Osteocyte (in vitro differentiated cells): ENCODE results near the gene ARHGEF37. TPM values are rescaled to one million over a fixed set of nuclear protein-coding genes. Genes with fewer than 3 reads are reported as not detected.
"Not testable (repeated sequence)": the region's sequence is repeated elsewhere in the genome, so short reads cannot be mapped to it uniquely, and the experiment has no call there.

ENCODE experiments used
- DNase-seq: peaks from one replicate; pipeline ENCODE4 v3.0.0; 2021; ENCODE audit warnings: mixed read lengths; ENCODE audit not compliant: unreplicated experiment; ENCODE audit errors: extremely low spot score
- H3K27ac Mint-ChIP-seq: one replicate; pipeline ENCODE4 v1.8.0; 2021; ENCODE audit warnings: mild to moderate bottlenecking, mixed read lengths; ENCODE audit not compliant: unreplicated experiment
- H3K27me3 Mint-ChIP-seq: one replicate; pipeline ENCODE4 v1.8.0; 2021; ENCODE audit warnings: mixed read lengths; ENCODE audit not compliant: unreplicated experiment
- H3K36me3 Mint-ChIP-seq: one replicate; pipeline ENCODE4 v1.8.0; 2021; ENCODE audit warnings: mixed read lengths; ENCODE audit not compliant: unreplicated experiment
- H3K4me1 Mint-ChIP-seq: one replicate; pipeline ENCODE4 v1.8.0; 2021; ENCODE audit warnings: mixed read lengths; ENCODE audit not compliant: unreplicated experiment
- H3K4me3 Mint-ChIP-seq: one replicate; pipeline ENCODE4 v1.8.0; 2021; ENCODE audit warnings: mild to moderate bottlenecking, moderate library complexity, mixed read lengths; ENCODE audit not compliant: unreplicated experiment
- H3K9me3 Mint-ChIP-seq: one replicate; pipeline ENCODE4 v1.8.0; 2021; ENCODE audit warnings: mixed read lengths; ENCODE audit not compliant: unreplicated experiment
- total RNA-seq: library from RNA; stranded (reverse); gene quantifications from 2 replicates; pipeline ENCODE4 v1.2.1, GENCODE V29; 2021
- TF ChIP-seq, protein P1 (sequence below): fragments of 200-600 bp; sonication (generic); IDR thresholded peaks from 2 replicates; pipeline ENCODE4 v1.5.0; 2021; ENCODE audit warnings: antibody characterized with exemption, mild to moderate bottlenecking, moderate library complexity

Gene ARHGEF37
- total RNA-seq, 1 donor from 2014 or later = 8.9 TPM

- no peaks in the 10 kb centered on the region for H3K27me3 Mint-ChIP-seq
- no peaks in the 10 kb centered on the region for H3K9me3 Mint-ChIP-seq
- H3K4me1 Mint-ChIP-seq = peaks cover 47% of the 10 kb centered on the region
- peak overlapping the region; percentile 39 for H3K27ac Mint-ChIP-seq
- DNase-seq = no peak
- H3K36me3 Mint-ChIP-seq = peaks cover 15% of the 10 kb centered on the region
- TF ChIP-seq, protein P1, sequence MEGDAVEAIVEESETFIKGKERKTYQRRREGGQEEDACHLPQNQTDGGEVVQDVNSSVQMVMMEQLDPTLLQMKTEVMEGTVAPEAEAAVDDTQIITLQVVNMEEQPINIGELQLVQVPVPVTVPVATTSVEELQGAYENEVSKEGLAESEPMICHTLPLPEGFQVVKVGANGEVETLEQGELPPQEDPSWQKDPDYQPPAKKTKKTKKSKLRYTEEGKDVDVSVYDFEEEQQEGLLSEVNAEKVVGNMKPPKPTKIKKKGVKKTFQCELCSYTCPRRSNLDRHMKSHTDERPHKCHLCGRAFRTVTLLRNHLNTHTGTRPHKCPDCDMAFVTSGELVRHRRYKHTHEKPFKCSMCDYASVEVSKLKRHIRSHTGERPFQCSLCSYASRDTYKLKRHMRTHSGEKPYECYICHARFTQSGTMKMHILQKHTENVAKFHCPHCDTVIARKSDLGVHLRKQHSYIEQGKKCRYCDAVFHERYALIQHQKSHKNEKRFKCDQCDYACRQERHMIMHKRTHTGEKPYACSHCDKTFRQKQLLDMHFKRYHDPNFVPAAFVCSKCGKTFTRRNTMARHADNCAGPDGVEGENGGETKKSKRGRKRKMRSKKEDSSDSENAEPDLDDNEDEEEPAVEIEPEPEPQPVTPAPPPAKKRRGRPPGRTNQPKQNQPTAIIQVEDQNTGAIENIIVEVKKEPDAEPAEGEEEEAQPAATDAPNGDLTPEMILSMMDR = no peak
- H3K4me3 Mint-ChIP-seq = no peak overlapping the region
Observed at GRCh38 chr5:149594206-149594895, 13.1 kb downstream of the ARHGEF37 start.

- not testable (repeated sequence) for DNase-seq, H3K4me3 Mint-ChIP-seq, H3K9me3 Mint-ChIP-seq, H3K27me3 Mint-ChIP-seq
- H3K27ac Mint-ChIP-seq = peak overlapping the region; percentile 39
- peaks cover 44% of the 10 kb centered on the region for H3K4me1 Mint-ChIP-seq
- peaks cover 13% of the 10 kb centered on the region for H3K36me3 Mint-ChIP-seq
Observed at GRCh38 chr5:149595105-149595504, 13.8 kb downstream of the ARHGEF37 start.

GRCh38 chr5:149596712-149597111, 15.4 kb downstream of the ARHGEF37 start:
- Mint-ChIP-seq H3K36me3 (peaks cover 22% of the 10 kb centered on the region), H3K9me3 (no peaks in the 10 kb centered on the region), H3K27ac (peak overlapping the region; percentile 81), H3K4me3 (no peak overlapping the region), H3K27me3 (no peaks in the 10 kb centered on the region), H3K4me1 (peaks cover 44% of the 10 kb centered on the region)
- no peak for DNase-seq
- TF ChIP-seq, protein P1 = no peak

DNA sequence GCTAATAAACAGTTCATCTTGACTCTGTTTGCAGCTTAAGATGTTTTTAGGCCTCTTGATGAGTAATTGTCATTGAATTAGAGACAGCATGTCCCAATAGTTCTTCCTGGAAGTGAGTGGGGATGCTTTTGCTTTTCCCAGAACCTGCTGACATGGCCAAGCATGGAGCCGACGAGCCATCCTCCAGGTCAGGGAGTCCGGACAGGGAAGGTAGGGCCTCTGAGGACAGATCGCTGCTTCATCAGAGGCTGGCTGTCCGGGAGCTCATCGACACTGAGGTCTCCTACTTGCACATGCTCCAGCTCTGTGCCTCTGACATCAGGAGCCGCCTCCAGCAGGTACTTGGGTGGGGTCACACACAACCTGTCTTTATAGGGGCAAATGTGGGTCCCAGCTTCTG, 16.3 kb downstream of the ARHGEF37 start:
- no peak for DNase-seq
- Mint-ChIP-seq H3K4me1 (peaks cover 38% of the 10 kb centered on the region), H3K4me3 (no peak overlapping the region), H3K27ac (no peak overlapping the region), H3K9me3 (no peaks in the 10 kb centered on the region), H3K27me3 (no peaks in the 10 kb centered on the region), H3K36me3 (peaks cover 20% of the 10 kb centered on the region)
- TF ChIP-seq, protein P1 = no peak

- peak overlapping the region; percentile 29 for H3K27ac Mint-ChIP-seq
- H3K4me3 Mint-ChIP-seq, H3K27me3 Mint-ChIP-seq, DNase-seq, H3K9me3 Mint-ChIP-seq: not testable (repeated sequence)
- peaks cover 36% of the 10 kb centered on the region for H3K4me1 Mint-ChIP-seq
- H3K36me3 Mint-ChIP-seq = peaks cover 19% of the 10 kb centered on the region
Observed at GRCh38 chr5:149598234-149598633, 16.9 kb downstream of the ARHGEF37 start.

DNA sequence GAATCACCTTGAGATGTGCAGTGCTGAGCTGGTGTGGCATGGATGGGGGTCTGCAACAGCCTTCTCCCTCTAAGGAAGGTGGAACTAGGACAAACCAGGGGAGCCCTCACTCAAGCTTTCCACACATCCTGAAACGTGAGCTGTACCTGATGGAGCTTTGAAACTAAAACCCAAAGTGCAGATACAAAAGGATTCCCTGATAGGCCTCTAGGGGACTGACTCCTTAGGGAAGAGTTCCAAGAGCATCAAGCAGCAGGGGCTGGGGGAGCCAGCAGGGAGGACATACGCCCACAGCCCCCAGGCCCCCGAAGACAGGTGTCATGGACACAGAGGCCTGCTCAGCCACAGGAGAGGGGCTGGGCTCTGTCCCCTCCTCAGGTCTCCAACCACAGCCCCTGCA, 17.7 kb downstream of the ARHGEF37 start:
- Mint-ChIP-seq H3K9me3 (no peaks in the 10 kb centered on the region), H3K4me3 (no peak overlapping the region), H3K27ac (no peak overlapping the region), H3K36me3 (peaks cover 18% of the 10 kb centered on the region), H3K27me3 (no peaks in the 10 kb centered on the region), H3K4me1 (peaks cover 29% of the 10 kb centered on the region)
- DNase-seq = no peak
- TF ChIP-seq, protein P1 = no peak
